Astrocyte (in vitro differentiated cells and primary cell): ENCODE data around the gene FGF19. TPM values are rescaled to one million over a fixed set of nuclear protein-coding genes. Genes with fewer than 3 reads are reported as not detected.
A peak's percentile ranks its signal among the peaks of the same experiment; 100 is the strongest.

Source experiments
- DNase-seq: peaks from one replicate; pipeline ENCODE4 v3.0.0-alpha.2; 2010; ENCODE audit warnings: low read depth
- FAIRE-seq: peaks from 2 replicates; lab custom pipeline; 2011; peaks lifted over from hg19 to GRCh38; lab: Jason Lieb, UNC
- H2AFZ ChIP-seq: 2 replicates; pipeline ENCODE4 v1.6.0; 2012; ENCODE audit warnings: low read depth, low read length, inconsistent platforms
- H3K27ac ChIP-seq: 2 replicates; pipeline ENCODE4 v1.5.1; 2011; ENCODE audit warnings: low read depth, low read length, inconsistent platforms
- H3K27me3 ChIP-seq: 2 replicates; pipeline ENCODE4 v1.6.0; 2011; ENCODE audit warnings: low read length, inconsistent platforms; ENCODE audit not compliant: insufficient read depth
- H3K36me3 ChIP-seq: 2 replicates; pipeline ENCODE4 v1.5.1; 2011; ENCODE audit warnings: low read length, inconsistent platforms; ENCODE audit not compliant: insufficient read depth
- H3K4me1 ChIP-seq: 2 replicates; pipeline ENCODE4 v1.5.1; 2011; ENCODE audit warnings: low read length, inconsistent platforms; ENCODE audit not compliant: insufficient read depth
- H3K4me2 ChIP-seq: 2 replicates; pipeline ENCODE4 v1.6.0; 2012; ENCODE audit warnings: low read length, inconsistent platforms
- H3K4me3 ChIP-seq: 2 replicates; pipeline ENCODE4 v1.5.1; 2011; ENCODE audit warnings: low read depth, mild to moderate bottlenecking, low read length, inconsistent platforms; ENCODE audit not compliant: insufficient read depth
- H3K79me2 ChIP-seq: 2 replicates; pipeline ENCODE4 v1.6.0; 2012; ENCODE audit warnings: mild to moderate bottlenecking, low read length, inconsistent platforms; ENCODE audit not compliant: insufficient read depth
- H3K9ac ChIP-seq: 2 replicates; pipeline ENCODE4 v1.6.0; 2012; ENCODE audit warnings: mild to moderate bottlenecking, low read length, inconsistent platforms
- H3K9me3 ChIP-seq: 2 replicates; pipeline ENCODE4 v1.5.1; 2012; ENCODE audit warnings: low read depth, mild to moderate bottlenecking, low read length, inconsistent platforms; ENCODE audit not compliant: insufficient read depth
- H4K20me1 ChIP-seq: 2 replicates; pipeline ENCODE4 v1.6.0; 2012; ENCODE audit warnings: low read length, inconsistent platforms; ENCODE audit not compliant: insufficient read depth
- H3K27ac Mint-ChIP-seq: one replicate; pipeline ENCODE4 v1.8.0; 2021; ENCODE audit warnings: mild to moderate bottlenecking, mixed read lengths; ENCODE audit not compliant: unreplicated experiment
- H3K27me3 Mint-ChIP-seq: one replicate; pipeline ENCODE4 v1.8.0; 2021; ENCODE audit warnings: low read depth, mixed read lengths; ENCODE audit not compliant: unreplicated experiment
- H3K36me3 Mint-ChIP-seq: one replicate; pipeline ENCODE4 v1.8.0; 2021; ENCODE audit warnings: low read depth, mixed read lengths; ENCODE audit not compliant: unreplicated experiment
- H3K4me1 Mint-ChIP-seq: one replicate; pipeline ENCODE4 v1.8.0; 2021; ENCODE audit warnings: low read depth, mixed read lengths; ENCODE audit not compliant: unreplicated experiment
- H3K4me3 Mint-ChIP-seq: one replicate; pipeline ENCODE4 v1.8.0; 2021; ENCODE audit warnings: mild to moderate bottlenecking, moderate library complexity, mixed read lengths; ENCODE audit not compliant: unreplicated experiment
- H3K9me3 Mint-ChIP-seq: one replicate; pipeline ENCODE4 v1.8.0; 2021; ENCODE audit warnings: mild to moderate bottlenecking, mixed read lengths; ENCODE audit not compliant: unreplicated experiment
- EZH2 ChIP-seq: IDR thresholded peaks from 2 replicates; pipeline ENCODE4 v1.6.1; 2012; ENCODE audit warnings: mild to moderate bottlenecking, low read length, inconsistent platforms; ENCODE audit not compliant: insufficient read depth
- total RNA-seq: library from RNA; stranded (reverse); gene quantifications from 2 replicates; pipeline ENCODE4 v1.2.1, GENCODE V29; 2021
- TF ChIP-seq, protein P1 (sequence below): IDR thresholded peaks from 2 replicates; pipeline ENCODE4 v1.5.1; 2011; ENCODE audit warnings: low read depth, mild to moderate bottlenecking, inconsistent platforms, low read length, moderate library complexity; ENCODE audit not compliant: insufficient read depth

The FGF19 gene
- total RNA-seq, 1 donor from 2014 or later = not detected

DNA sequence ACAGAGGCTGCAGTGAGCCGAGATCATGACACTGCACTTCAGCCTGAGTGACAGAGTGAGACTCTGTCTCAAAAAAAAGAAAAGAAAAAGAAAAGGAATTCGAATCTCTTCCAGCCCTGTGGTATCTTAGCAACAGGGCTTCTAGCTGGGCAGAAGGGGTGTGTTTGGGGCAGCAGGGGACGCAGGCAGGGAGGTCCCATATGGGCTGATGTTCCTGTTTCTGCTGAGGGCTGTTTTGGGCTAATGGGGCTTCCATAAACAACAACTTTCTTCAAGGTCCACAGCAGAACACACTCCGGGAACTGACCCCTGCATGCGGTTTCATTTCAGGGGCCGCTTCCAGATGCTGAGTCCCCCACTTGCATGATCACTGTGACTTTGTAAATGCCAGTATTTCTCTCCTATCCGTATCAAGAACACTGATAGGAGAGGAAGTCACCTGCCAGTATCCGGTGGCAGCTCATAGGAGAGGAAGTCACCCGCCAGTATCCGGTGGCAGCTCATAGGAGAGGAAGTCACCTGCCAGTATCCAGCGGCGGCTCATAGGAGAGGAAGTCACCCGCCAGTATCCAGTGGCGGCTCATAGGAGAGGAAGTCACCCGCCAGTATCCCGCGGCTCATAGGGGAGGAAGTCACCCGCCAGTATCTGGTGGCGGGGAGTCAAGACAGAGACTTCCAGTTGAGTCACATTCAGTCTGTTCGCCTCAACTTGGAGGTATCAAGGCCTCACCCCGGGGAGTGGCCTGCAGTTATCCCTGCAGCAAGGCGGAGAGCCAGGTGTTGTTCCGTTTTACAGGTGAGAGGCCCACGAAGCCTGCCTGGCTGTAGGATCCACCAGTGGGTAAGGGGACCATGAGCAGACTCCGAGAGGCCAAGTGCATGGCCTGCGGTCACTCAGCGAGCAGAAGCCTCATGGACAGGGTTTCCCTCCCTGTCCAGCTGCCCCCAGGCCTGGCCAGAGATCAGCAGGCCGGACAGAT, 8.3 kb upstream of the FGF19 start:
- H3K27ac Mint-ChIP-seq = no peak overlapping the region
- Histone ChIP-seq H3K9me3 (no peaks in the 10 kb centered on the region), H3K4me3 (no peak overlapping the region), H3K9ac (no peak overlapping the region), H3K36me3 (no peaks in the 10 kb centered on the region), H3K4me2 (no peak overlapping the region), H4K20me1 (no peaks in the 10 kb centered on the region), H3K79me2 (no peaks in the 10 kb centered on the region), H3K4me1 (no peaks in the 10 kb centered on the region), H2AFZ (no peak overlapping the region), H3K27me3 (peaks cover 23% of the 10 kb centered on the region), H3K27ac (no peak overlapping the region)
- no peaks in the 10 kb centered on the region for H3K36me3 Mint-ChIP-seq
- no peaks in the 10 kb centered on the region for H3K9me3 Mint-ChIP-seq
- no peak overlapping the region for H3K4me3 Mint-ChIP-seq
- no peaks in the 10 kb centered on the region for H3K4me1 Mint-ChIP-seq
- no peak for TF ChIP-seq EZH2
- TF ChIP-seq, protein P1, sequence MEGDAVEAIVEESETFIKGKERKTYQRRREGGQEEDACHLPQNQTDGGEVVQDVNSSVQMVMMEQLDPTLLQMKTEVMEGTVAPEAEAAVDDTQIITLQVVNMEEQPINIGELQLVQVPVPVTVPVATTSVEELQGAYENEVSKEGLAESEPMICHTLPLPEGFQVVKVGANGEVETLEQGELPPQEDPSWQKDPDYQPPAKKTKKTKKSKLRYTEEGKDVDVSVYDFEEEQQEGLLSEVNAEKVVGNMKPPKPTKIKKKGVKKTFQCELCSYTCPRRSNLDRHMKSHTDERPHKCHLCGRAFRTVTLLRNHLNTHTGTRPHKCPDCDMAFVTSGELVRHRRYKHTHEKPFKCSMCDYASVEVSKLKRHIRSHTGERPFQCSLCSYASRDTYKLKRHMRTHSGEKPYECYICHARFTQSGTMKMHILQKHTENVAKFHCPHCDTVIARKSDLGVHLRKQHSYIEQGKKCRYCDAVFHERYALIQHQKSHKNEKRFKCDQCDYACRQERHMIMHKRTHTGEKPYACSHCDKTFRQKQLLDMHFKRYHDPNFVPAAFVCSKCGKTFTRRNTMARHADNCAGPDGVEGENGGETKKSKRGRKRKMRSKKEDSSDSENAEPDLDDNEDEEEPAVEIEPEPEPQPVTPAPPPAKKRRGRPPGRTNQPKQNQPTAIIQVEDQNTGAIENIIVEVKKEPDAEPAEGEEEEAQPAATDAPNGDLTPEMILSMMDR = no peak
- DNase-seq (no peak), FAIRE-seq (no peak)
- H3K27me3 Mint-ChIP-seq = peaks cover 38% of the 10 kb centered on the region

DNA sequence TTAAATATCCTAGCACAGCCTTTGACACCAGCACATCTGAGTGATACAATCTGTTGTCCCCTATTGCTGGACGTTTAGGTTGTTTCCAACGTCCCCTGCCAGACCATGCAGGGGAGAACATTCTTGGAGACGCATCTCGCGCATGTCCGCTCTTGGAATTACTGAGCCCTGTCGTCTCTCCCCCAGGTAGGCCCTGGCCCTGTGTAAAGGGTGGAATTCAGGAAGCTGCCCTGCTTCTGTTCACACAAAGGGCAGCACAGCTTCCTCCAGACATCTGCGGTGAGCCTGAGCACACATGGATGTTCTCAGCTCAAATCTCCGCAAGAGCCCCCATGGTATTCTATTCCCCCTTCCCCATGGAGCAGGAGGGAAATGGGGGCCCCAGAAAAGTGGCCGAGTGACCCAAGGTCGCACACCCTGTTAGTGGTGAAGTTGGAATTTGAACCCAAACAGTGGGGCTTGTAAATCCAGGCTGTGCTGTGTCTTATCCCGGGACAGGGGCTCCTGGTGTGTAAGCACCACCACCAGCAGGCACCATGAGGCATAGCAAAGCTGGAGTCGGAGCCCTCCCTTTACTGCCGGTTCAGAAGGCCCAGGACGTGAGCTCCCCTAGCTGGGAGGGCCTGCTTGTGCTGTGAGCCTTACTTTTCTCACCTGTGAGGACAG, 5.0 kb upstream of the FGF19 start:
- peaks cover 52% of the 10 kb centered on the region for H3K27me3 Mint-ChIP-seq
- TF ChIP-seq, protein P1 = no peak
- TF ChIP-seq EZH2 = no peak
- Histone ChIP-seq H3K4me2 (no peak overlapping the region), H3K27ac (no peak overlapping the region), H4K20me1 (no peaks in the 10 kb centered on the region), H3K9me3 (no peaks in the 10 kb centered on the region), H2AFZ (no peak overlapping the region), H3K9ac (no peak overlapping the region), H3K4me1 (no peaks in the 10 kb centered on the region), H3K4me3 (no peak overlapping the region), H3K79me2 (no peaks in the 10 kb centered on the region), H3K36me3 (no peaks in the 10 kb centered on the region), H3K27me3 (peaks cover 35% of the 10 kb centered on the region)
- FAIRE-seq (no peak), DNase-seq (no peak)
- no peaks in the 10 kb centered on the region for H3K4me1 Mint-ChIP-seq
- no peak overlapping the region for H3K4me3 Mint-ChIP-seq
- H3K9me3 Mint-ChIP-seq = no peaks in the 10 kb centered on the region
- H3K36me3 Mint-ChIP-seq = no peaks in the 10 kb centered on the region
- peak overlapping the region; percentile 24 for H3K27ac Mint-ChIP-seq

DNA sequence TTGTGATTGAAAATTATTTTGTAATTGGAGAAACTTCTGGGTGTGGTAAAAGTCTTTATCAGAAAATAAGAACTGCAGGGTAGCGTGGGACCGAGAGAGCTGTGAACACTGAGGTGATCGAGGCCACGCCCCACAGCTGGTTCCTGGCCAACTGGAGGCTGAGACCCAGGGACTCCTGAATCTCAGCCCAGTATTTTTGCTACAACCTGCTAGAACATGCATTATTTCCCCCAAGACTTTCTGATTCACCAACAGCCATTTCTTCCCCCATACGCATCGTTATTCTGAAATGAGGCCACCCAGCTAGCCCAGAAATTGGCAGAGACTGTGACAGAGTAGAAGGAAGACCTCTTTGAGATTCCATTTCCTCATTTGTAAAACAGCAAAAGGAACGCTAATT, 3.4 kb upstream of the FGF19 start:
- Mint-ChIP-seq H3K27me3 (peaks cover 57% of the 10 kb centered on the region), H3K4me1 (peaks cover 2% of the 10 kb centered on the region), H3K27ac (no peak overlapping the region), H3K4me3 (no peak overlapping the region), H3K9me3 (no peaks in the 10 kb centered on the region), H3K36me3 (no peaks in the 10 kb centered on the region)
- no peak overlapping the region for H3K4me2 ChIP-seq
- peaks cover 48% of the 10 kb centered on the region for H3K27me3 ChIP-seq
- H3K9ac ChIP-seq = no peak overlapping the region
- no peak for FAIRE-seq
- no peak overlapping the region for H3K4me3 ChIP-seq
- no peak overlapping the region for H2AFZ ChIP-seq
- H3K27ac ChIP-seq = no peak overlapping the region
- no peaks in the 10 kb centered on the region for H3K4me1 ChIP-seq
- TF ChIP-seq, protein P1 = no peak
- no peak for TF ChIP-seq EZH2
- H4K20me1 ChIP-seq = no peaks in the 10 kb centered on the region
- H3K36me3 ChIP-seq = no peaks in the 10 kb centered on the region
- DNase-seq = no peak
- H3K79me2 ChIP-seq = no peaks in the 10 kb centered on the region
- H3K9me3 ChIP-seq = no peaks in the 10 kb centered on the region
